CD4-positive, alpha-beta T cell (primary cell): ENCODE data around the gene OR8B8. TPM values are rescaled to one million over a fixed set of nuclear protein-coding genes. Genes with fewer than 3 reads are reported as not detected.
"Not testable (repeated sequence)": the region's sequence is repeated elsewhere in the genome, so short reads cannot be mapped to it uniquely, and the experiment has no call there.

Experiments
- ATAC-seq: fragments of 200-7000 bp; cut with Tn5 transposase; one replicate; pipeline ENCODE4 v1.10.0; 2022; ENCODE audit warnings: mild to moderate bottlenecking; ENCODE audit not compliant: poor library complexity
- CTCF ChIA-PET: fragments of 350-600 bp; sonication (Branson Sonifier 250); formaldehyde crosslinking; loops from one replicate; lab custom pipeline; 2021; ENCODE audit warnings: antibody characterized with exemption, inconsistent platforms; lab: Charles Lee
- POLR2A ChIA-PET: fragments of 350-600 bp; sonication (Branson Sonifier 250); formaldehyde crosslinking; loops from one replicate; lab custom pipeline; 2021; ENCODE audit warnings: antibody characterized with exemption, inconsistent platforms; lab: Charles Lee
- DNase-seq, 14 experiments: peaks; one replicate each; pipeline ENCODE4 v3.0.0-alpha.2; 2013 to 2020; ENCODE audit warnings: mixed read lengths in 2 of 14
- H3K27ac ChIP-seq, 2 donors: one replicate each; pipeline versions ENCODE4 v1.5.1 to v1.7.0; 2013; ENCODE audit warnings: low read length in 2 of 2, low read depth in 1 of 2, mild to moderate bottlenecking in 1 of 2
- H3K27me3 ChIP-seq, 2 experiments: 1 replicate in 1 of 2; 2 replicates in 1 of 2; pipeline versions ENCODE4 v1.6.1 to v1.7.0; 2013; ENCODE audit warnings: low read length in 2 of 2, control low read depth in 1 of 2, mild to moderate bottlenecking in 1 of 2, moderate library complexity in 1 of 2; ENCODE audit not compliant: insufficient read depth in 2 of 2, control insufficient read depth in 1 of 2
- H3K36me3 ChIP-seq: one replicate; pipeline ENCODE4 v1.6.1; 2013; ENCODE audit warnings: low read length, control low read depth; ENCODE audit not compliant: insufficient read depth
- H3K4me1 ChIP-seq: one replicate; pipeline ENCODE4 v1.6.1; 2013; ENCODE audit warnings: low read length, control low read depth; ENCODE audit not compliant: insufficient read depth
- H3K4me3 ChIP-seq: one replicate; pipeline ENCODE4 v1.5.1; 2013; ENCODE audit warnings: mild to moderate bottlenecking, low read length, moderate library complexity
- H3K9me3 ChIP-seq, 2 experiments: 1 replicate in 1 of 2; 2 replicates in 1 of 2; pipeline versions ENCODE4 v1.6.1 to v1.7.0; 2013; ENCODE audit warnings: low read length in 2 of 2, mild to moderate bottlenecking in 2 of 2, control low read depth in 1 of 2, moderate library complexity in 1 of 2; ENCODE audit not compliant: control insufficient read depth in 1 of 2, insufficient read depth in 1 of 2
- H3K27ac Mint-ChIP-seq: one replicate; pipeline ENCODE4 v1.8.0; 2020; ENCODE audit warnings: mixed read lengths
- H3K27me3 Mint-ChIP-seq: one replicate; pipeline ENCODE4 v1.8.0; 2021; ENCODE audit warnings: mixed read lengths
- H3K36me3 Mint-ChIP-seq: one replicate; pipeline ENCODE4 v1.8.0; 2021; ENCODE audit warnings: low read depth, mixed read lengths
- H3K4me1 Mint-ChIP-seq: one replicate; pipeline ENCODE4 v1.8.0; 2021; ENCODE audit warnings: low read depth, mixed read lengths
- H3K4me3 Mint-ChIP-seq: one replicate; pipeline ENCODE4 v1.8.0; 2020; ENCODE audit warnings: mild to moderate bottlenecking, mixed read lengths
- H3K9me3 Mint-ChIP-seq: one replicate; pipeline ENCODE4 v1.8.0; 2020; ENCODE audit warnings: mixed read lengths
- CTCF ChIP-seq: fragments of 200-600 bp; IDR thresholded peaks from one replicate; pipeline ENCODE4 v1.8.0; 2022; ENCODE audit warnings: antibody characterized with exemption, mild to moderate bottlenecking
- intact Hi-C, 2 experiments: fragments of 100-400 bp; cut with DNase I in 1 of 2; cut with micrococcal nuclease in 1 of 2; formaldehyde crosslinking; loops; one replicate each; pipeline versions ENCODE4 v1.15.1 to v1.9.0; 2023 to 2025; cut with DNase I, micrococcal nuclease
- total RNA-seq, 174 experiments: library from RNA in 2 of 174; stranded (reverse) in 2 of 174; gene quantifications; one replicate each; pipeline ENCODE4 v1.2.3 and lab custom pipeline; 2021 to 2026

The OR8B8 gene
- total RNA-seq, 2 experiments from 2014 or later, result not detected

GRCh38 chr11:124405581-124405980 lies 39.9 kb downstream of the OR8B8 start:
- Mint-ChIP-seq H3K36me3 (no peaks in the 10 kb centered on the region), H3K4me1 (no peaks in the 10 kb centered on the region), H3K4me3 (no peak overlapping the region), H3K27me3 (peaks cover 33% of the 10 kb centered on the region), H3K27ac (no peak overlapping the region), H3K9me3 (no peaks in the 10 kb centered on the region)
- ATAC-seq (no peak), DNase-seq (no peak)
- Histone ChIP-seq H3K4me1 (no peaks in the 10 kb centered on the region), H3K27ac (no peak overlapping the region), H3K4me3 (no peak overlapping the region), H3K9me3 (no peaks in the 10 kb centered on the region), H3K36me3 (no peaks in the 10 kb centered on the region), H3K27me3 (no peaks in the 10 kb centered on the region)
- intact Hi-C loops, result no loop called here
- no peak for TF ChIP-seq CTCF
- ChIA-PET POLR2A (no interaction called here), CTCF (no interaction called here)

- H3K4me3 ChIP-seq, POLR2A ChIA-PET, DNase-seq, H3K9me3 Mint-ChIP-seq, H3K27me3 ChIP-seq, H3K4me3 Mint-ChIP-seq, H3K4me1 ChIP-seq, H3K9me3 ChIP-seq, H3K36me3 ChIP-seq, ATAC-seq, H3K4me1 Mint-ChIP-seq, intact Hi-C loops, H3K27ac Mint-ChIP-seq, H3K36me3 Mint-ChIP-seq, H3K27ac ChIP-seq, CTCF ChIA-PET: not testable (repeated sequence)
- H3K27me3 Mint-ChIP-seq, result peaks cover 12% of the 10 kb centered on the region
Observed at GRCh38 chr11:124403186-124403585, 42.3 kb downstream of the OR8B8 start.

DNA sequence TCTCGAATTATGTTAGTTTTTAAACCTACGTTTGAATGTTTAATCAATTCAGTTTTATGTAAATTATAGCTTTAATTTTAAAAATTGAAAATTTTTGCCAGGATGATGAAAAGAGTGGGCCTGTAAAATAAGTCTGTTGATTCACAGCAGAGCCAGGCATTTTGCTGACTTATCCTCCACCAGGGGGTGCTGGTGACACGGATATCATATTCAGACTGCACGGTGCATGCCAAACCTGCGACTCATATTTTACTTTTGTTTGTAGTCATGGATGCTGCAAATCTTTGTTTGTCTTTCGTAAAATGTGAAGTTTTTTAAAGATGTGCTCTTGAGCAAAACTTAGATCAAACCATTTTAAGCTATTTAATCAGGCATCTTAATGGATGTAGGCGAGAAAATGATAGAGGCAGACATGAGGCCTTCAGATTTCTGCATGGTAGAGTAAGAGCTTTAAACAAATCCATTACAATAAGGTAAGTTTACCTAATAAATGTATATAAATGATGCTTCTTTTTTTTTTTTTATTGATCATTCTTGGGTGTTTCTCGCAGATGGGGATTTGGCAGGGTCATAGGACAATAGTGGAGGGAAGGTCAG lies 43.1 kb downstream of the OR8B8 start:
- ATAC-seq, result peak; percentile 39
- Histone ChIP-seq H3K4me3 (no peak overlapping the region), H3K4me1 (no peaks in the 10 kb centered on the region), H3K27me3 (no peaks in the 10 kb centered on the region), H3K27ac (no peak overlapping the region), H3K36me3 (no peaks in the 10 kb centered on the region), H3K9me3 (no peaks in the 10 kb centered on the region)
- CTCF ChIA-PET, result no interaction called here
- no peaks in the 10 kb centered on the region for H3K36me3 Mint-ChIP-seq
- H3K4me1 Mint-ChIP-seq, result no peaks in the 10 kb centered on the region
- no peak overlapping the region for H3K27ac Mint-ChIP-seq
- POLR2A ChIA-PET, result no interaction called here
- H3K4me3 Mint-ChIP-seq, result no peak overlapping the region
- no peaks in the 10 kb centered on the region for H3K9me3 Mint-ChIP-seq
- peaks cover 8% of the 10 kb centered on the region for H3K27me3 Mint-ChIP-seq
- intact Hi-C loops, result no loop called here
- no peak for TF ChIP-seq CTCF
- DNase-seq, result peak in 9 of 14 experiments; percentile 1 to 59 (median 20)

DNA sequence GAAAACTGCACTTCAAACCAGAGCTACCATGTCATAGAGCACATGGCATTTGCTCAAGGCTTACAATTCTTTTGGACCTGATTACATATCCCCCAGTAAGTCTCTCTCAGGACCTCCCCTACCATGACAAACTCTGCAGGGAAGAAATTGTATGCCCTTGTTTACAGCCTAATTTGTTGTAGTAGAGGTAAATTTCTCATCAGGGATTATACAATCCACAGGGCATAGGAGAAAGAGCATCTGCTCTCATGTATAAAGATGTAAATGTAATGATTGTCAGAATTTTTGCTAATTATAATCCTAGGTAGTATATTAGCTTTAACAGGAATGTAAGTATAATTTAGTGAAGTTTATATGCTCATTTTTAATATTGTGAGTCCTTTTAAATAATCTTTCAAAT lies 46.6 kb downstream of the OR8B8 start, which contains the start of gene OR8B3:
TSS of gene OR8B3 (minus strand) at position 101 of the 400 bp plus-strand sequence. CDS start 1,673 bp downstream, outside the sequence.
- ATAC-seq, result no peak
- Mint-ChIP-seq H3K4me1 (no peaks in the 10 kb centered on the region), H3K9me3 (no peaks in the 10 kb centered on the region)

DNA sequence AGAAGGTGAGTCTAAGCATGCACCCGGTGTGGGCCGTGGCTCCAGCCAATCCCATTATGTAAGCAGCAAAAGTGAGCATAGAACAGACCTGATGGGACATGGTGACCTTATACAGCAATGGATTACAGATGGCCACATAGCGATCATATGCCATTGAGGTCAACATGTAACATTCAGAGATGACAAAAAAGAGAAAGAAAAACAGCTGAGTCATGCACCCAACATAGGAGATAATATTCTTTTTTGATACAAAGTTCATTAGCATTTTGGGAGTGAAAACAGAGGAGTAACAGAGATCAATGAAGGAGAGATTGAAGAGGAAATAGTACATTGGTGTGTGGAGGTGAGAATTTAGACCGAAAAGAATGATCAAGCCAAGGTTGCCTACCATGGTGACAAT lies 48.6 kb downstream of the OR8B8 start:
- H3K4me3 ChIP-seq, H3K9me3 ChIP-seq, H3K27ac Mint-ChIP-seq, intact Hi-C loops, H3K36me3 ChIP-seq, ATAC-seq, CTCF ChIA-PET, H3K4me3 Mint-ChIP-seq, H3K4me1 Mint-ChIP-seq, H3K9me3 Mint-ChIP-seq, DNase-seq, H3K36me3 Mint-ChIP-seq, POLR2A ChIA-PET, H3K27ac ChIP-seq, H3K27me3 Mint-ChIP-seq, H3K4me1 ChIP-seq, H3K27me3 ChIP-seq: not testable (repeated sequence)

More for the DNA sequence above, 46.6 kb downstream of the OR8B8 start, which contains the start of gene OR8B3:
- ChIA-PET POLR2A (no interaction called here), CTCF (no interaction called here)
- Mint-ChIP-seq H3K27me3 (no peaks in the 10 kb centered on the region), H3K36me3 (no peaks in the 10 kb centered on the region), H3K4me3 (no peak within 1 kb of the TSS), H3K27ac (no peak within 1 kb of the TSS)
- TF ChIP-seq CTCF, result no peak
- DNase-seq, result no peak
- H3K4me1 ChIP-seq, result no peaks in the 10 kb centered on the region
- no peak within 1 kb of the TSS for H3K27ac ChIP-seq
- intact Hi-C loops, result no loop called here
- H3K27me3 ChIP-seq, result no peaks in the 10 kb centered on the region
- H3K4me3 ChIP-seq, result no peak within 1 kb of the TSS
- no peaks in the 10 kb centered on the region for H3K36me3 ChIP-seq
- H3K9me3 ChIP-seq, result no peaks in the 10 kb centered on the region
